NCI-H146 (cell line): ENCODE results near the gene ELSPBP1.
"Not testable (repeated sequence)": the region's sequence is repeated elsewhere in the genome, so short reads cannot be mapped to it uniquely, and the experiment has no call there.

ENCODE experiments used
- DNase-seq: peaks from one replicate; lab custom pipeline; 2025; lab: John Stamatoyannopoulos, UW

Gene ELSPBP1

GRCh38 chr19:47994209-47994802 lies at the start of gene ELSPBP1:
TSS of gene ELSPBP1 (plus strand) at chr19:47994632. CDS start at chr19:48008668, 14,036 bp downstream.
- no peak for DNase-seq

- not testable (repeated sequence) for DNase-seq
Observed at GRCh38 chr19:47949852-47950521, 44.4 kb upstream of the ELSPBP1 start.

DNA sequence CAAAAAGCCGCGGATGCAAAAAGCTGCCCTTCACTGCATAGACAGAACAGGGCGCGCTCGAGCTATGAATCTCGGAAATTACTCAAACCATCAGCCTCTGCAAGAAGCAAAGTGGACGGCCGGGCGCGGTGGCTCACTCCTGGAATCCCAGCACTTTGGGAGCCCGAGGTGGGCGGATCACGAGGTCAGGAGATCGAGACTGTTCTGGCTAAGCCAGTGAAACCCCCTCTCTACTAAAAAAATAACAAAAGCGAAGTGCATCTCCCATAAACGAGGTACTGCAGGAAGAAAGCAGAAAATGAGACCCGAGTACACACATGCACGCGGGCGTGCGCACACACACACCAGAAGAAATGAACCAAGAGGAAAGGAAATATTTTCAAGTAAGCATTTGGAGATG lies 42.3 kb upstream of the ELSPBP1 start:
- not testable (repeated sequence) for DNase-seq

- DNase-seq, result not testable (repeated sequence)
Observed at GRCh38 chr19:47955936-47956335, 38.5 kb upstream of the ELSPBP1 start.

- no peak for DNase-seq
Observed at GRCh38 chr19:47973529-47973928, 20.9 kb upstream of the ELSPBP1 start.

GRCh38 chr19:47991191-47991808 lies 3.1 kb upstream of the ELSPBP1 start:
- no peak for DNase-seq

DNA sequence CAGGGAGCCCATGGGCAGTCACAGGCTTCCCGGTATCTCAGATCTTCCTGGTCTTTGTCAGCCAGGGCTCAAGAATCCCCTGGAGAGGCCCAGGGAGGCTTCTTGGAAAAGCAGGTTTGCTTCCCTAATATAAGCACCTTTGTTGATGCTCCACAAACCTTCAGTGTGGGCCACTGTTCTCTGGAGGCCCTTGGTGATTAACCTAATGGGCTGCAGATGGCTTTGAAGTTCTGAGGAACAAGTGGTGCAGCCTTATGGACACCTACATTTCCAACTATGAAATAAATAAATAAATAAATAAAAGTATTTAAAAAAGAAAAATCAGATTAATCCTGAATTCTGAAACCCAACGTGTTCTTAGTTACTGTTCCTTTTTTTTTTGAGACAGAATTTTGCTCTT lies 2.4 kb upstream of the ELSPBP1 start, which contains the start of gene BSPH1:
Gene BSPH1, minus strand, starts transcription at position 101 of the 400 bp plus-strand sequence. Its CDS starts 89 bp downstream, at position 12.
- no peak for DNase-seq

- no peak for DNase-seq
Observed at GRCh38 chr19:47996230-47996727, 1.8 kb downstream of the ELSPBP1 start.

DNA sequence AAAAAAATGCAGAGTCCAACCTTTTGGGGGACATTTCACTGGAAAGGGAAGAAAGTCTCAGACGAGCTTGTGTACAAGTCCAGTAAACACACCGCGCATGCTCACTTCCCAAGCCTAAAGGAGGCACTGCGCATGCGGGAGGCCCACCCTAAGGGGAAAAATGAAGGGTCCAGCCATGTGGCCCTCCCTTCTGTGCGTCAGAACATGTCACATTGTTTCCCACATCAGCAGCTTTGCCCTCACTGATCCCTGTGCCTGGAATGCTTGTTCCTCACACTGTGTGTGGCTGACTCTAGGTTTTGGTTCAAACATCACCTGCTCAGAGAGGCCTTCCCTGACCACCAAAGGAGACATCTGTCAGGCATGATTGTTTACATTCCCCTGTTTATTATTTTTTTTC lies 4.4 kb downstream of the ELSPBP1 start:
- DNase-seq, result no peak

- DNase-seq, result no peak
Observed at GRCh38 chr19:48000846-48001245, 6.4 kb downstream of the ELSPBP1 start.

DNA sequence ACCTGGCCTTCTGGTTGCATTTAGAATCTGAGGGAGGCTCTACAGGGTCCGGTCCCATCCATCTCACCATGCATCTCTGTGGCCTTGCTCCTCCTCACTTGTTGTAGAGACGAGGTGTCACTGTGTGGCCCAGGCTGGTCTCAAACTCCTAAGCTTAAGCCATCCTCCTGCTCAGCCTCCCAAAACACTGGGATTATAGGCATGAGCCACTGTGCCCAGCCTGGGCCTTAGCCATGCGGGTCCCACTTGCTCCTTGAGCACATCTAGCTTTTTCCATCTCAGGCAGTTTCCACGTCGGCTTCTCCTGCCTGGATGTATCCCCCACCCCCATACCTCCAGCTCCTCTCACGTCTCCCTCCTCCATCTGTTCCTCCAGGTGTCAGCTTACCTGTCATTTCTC lies 9.8 kb downstream of the ELSPBP1 start:
- DNase-seq, result no peak

GRCh38 chr19:48006762-48007161 lies 12.3 kb downstream of the ELSPBP1 start:
- DNase-seq, result no peak

GRCh38 chr19:48010932-48011758 lies 16.7 kb downstream of the ELSPBP1 start:
- DNase-seq, result no peak

GRCh38 chr19:48020686-48021085 lies 26.3 kb downstream of the ELSPBP1 start:
- DNase-seq, result no peak

- DNase-seq, result no peak
Observed at GRCh38 chr19:48023011-48023410, 28.6 kb downstream of the ELSPBP1 start.

- DNase-seq, result no peak
Observed at GRCh38 chr19:48023518-48023917, 29.1 kb downstream of the ELSPBP1 start.

GRCh38 chr19:48025480-48025879 lies 31.0 kb downstream of the ELSPBP1 start:
- DNase-seq, result no peak

- no peak for DNase-seq
Observed at GRCh38 chr19:48029431-48029830, 35.0 kb downstream of the ELSPBP1 start.

GRCh38 chr19:48030073-48030472 lies 35.6 kb downstream of the ELSPBP1 start:
- DNase-seq, result no peak

DNA sequence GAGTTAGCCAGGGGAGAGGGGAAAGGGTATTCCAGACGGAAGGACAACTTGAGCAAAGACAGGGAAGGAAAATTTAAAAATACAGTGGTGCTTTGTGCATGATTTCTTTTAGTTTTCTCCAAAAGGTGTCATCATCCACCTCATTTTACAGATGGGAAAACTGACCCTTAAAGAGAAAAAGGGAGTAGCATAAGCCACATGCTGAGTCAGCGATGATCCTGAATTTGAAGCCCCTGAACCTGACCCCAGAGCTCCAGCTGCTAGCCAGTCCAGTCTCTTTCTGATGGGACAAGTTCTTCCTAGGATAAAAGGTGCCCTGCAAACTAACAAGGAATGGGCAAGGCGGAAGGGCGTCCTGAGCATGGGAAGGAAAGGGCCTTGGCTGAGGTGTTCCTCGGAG lies 39.2 kb downstream of the ELSPBP1 start:
- DNase-seq, result no peak

GRCh38 chr19:48036765-48037164 lies 42.3 kb downstream of the ELSPBP1 start:
- no peak for DNase-seq
